RWPE1 (cell line): ENCODE measurements around the gene SLC9A2.

Experiments used
- CTCF ChIA-PET: fragments of 350-600 bp; sonication (Branson Sonifier 250); formaldehyde crosslinking; extraction: SDS; loops from one replicate; lab custom pipeline; 2021; lab: Yijun Ruan, JAX
- POLR2A ChIA-PET: fragments of 400-600 bp; formaldehyde crosslinking; extraction: SDS; loops from one replicate; lab custom pipeline; 2020; ENCODE audit warnings: antibody characterized with exemption; ENCODE audit not compliant: low non-redundant PET; lab: Yijun Ruan, JAX
- DNase-seq: peaks from one replicate; pipeline ENCODE4 v3.0.0; 2012; ENCODE audit warnings: low spot score
- H3K27ac ChIP-seq: fragments of 450-650 bp; 2 replicates; pipeline ENCODE4 v1.5.1; 2017
- CTCF ChIP-seq: fragments of 450-650 bp; conservative IDR thresholded peaks from 2 replicates; pipeline ENCODE4 v1.5.1; 2017; ENCODE audit warnings: low read depth, mild to moderate bottlenecking

Gene SLC9A2, protein sequence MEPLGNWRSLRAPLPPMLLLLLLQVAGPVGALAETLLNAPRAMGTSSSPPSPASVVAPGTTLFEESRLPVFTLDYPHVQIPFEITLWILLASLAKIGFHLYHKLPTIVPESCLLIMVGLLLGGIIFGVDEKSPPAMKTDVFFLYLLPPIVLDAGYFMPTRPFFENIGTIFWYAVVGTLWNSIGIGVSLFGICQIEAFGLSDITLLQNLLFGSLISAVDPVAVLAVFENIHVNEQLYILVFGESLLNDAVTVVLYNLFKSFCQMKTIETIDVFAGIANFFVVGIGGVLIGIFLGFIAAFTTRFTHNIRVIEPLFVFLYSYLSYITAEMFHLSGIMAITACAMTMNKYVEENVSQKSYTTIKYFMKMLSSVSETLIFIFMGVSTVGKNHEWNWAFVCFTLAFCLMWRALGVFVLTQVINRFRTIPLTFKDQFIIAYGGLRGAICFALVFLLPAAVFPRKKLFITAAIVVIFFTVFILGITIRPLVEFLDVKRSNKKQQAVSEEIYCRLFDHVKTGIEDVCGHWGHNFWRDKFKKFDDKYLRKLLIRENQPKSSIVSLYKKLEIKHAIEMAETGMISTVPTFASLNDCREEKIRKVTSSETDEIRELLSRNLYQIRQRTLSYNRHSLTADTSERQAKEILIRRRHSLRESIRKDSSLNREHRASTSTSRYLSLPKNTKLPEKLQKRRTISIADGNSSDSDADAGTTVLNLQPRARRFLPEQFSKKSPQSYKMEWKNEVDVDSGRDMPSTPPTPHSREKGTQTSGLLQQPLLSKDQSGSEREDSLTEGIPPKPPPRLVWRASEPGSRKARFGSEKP

GRCh38 chr2:102619414-102620319 lies at the start of gene SLC9A2:
TSS of gene SLC9A2 (plus strand) at chr2:102619553. CDS start at chr2:102619849, 296 bp downstream.
- CTCF ChIA-PET = interaction anchor here (3.4 kb wide), 1 partner anchor 147 kb away, joined by 14 read pairs; the partner anchor contains the start of gene SLC9A4
- DNase-seq = no peak
- POLR2A ChIA-PET = no interaction called here
- no peak within 1 kb of the TSS for H3K27ac ChIP-seq
- no peak for TF ChIP-seq CTCF

DNA sequence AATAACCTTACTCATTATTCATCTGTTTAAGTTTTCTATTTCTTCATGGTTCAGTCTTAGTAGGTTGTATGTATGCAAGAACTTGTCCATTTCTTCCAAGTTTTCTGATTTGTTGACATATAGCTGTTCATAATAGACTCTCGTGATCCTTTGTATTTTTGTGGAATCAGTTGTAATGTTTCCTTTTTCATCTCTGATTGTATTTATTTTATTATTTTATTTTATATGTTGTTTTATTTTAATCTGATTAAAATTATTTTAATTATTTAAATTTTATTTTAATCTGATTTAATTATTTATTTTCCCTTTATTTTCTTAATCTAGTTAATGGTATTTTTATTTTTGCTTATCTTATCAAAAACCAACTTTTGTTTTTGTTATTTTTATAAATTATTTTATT lies 43.5 kb upstream of the SLC9A2 start:
- H3K27ac ChIP-seq = no peak overlapping the region
- ChIA-PET CTCF (interaction anchor here (0.7 kb wide), 1 partner anchor 1303 kb away, joined by 3 read pairs; no protein-coding TSS in a partner anchor), POLR2A (no interaction called here)
- no peak for TF ChIP-seq CTCF
- no peak for DNase-seq

- POLR2A ChIA-PET = no interaction called here
These were observed 41.0 kb upstream of the SLC9A2 start for GRCh38 chr2:102578376-102578775.

GRCh38 chr2:102581911-102582310 lies 37.4 kb upstream of the SLC9A2 start:
- no peak for DNase-seq
- H3K27ac ChIP-seq = no peak overlapping the region
- ChIA-PET CTCF (no interaction called here), POLR2A (no interaction called here)
- no peak for TF ChIP-seq CTCF

More at GRCh38 chr2:102578376-102578775, 41.0 kb upstream of the SLC9A2 start:
- no peak overlapping the region for H3K27ac ChIP-seq
- CTCF ChIA-PET = no interaction called here
- TF ChIP-seq CTCF = no peak
- no peak for DNase-seq

DNA sequence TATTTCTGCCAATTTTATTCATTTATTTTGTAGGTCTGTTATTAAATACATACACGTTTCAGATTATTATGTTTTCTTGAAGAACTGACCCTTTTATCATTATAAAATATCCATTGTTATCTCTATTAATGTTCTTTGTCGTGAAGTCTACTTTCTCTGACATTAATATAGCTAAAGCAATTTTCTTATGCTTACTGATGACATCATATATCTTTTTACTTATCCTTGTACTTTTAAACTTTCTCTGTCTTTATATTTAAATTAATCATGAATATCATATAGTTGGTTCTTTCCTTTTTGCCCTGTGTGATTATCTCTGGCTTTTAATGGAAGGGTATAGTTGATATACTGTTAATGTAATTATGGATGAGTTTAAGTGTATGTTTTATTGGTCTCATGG lies 36.5 kb upstream of the SLC9A2 start:
- POLR2A ChIA-PET = no interaction called here
- CTCF ChIA-PET = no interaction called here
- no peak for TF ChIP-seq CTCF
- DNase-seq = no peak
- H3K27ac ChIP-seq = no peak overlapping the region
